Endothelial cell of umbilical vein (primary cell): ENCODE data around the gene KANSL1L. TPM values are rescaled to one million over a fixed set of nuclear protein-coding genes. Genes with fewer than 3 reads are reported as not detected.
"Not testable (repeated sequence)": the region's sequence is repeated elsewhere in the genome, so short reads cannot be mapped to it uniquely, and the experiment has no call there.

Experiments
- BruUV-seq: library from RNA; stranded (reverse); fragments of 400-500 nt; replicated peaks from 2 replicates; lab custom pipeline; 2021; lab: Mats Ljungman, UMichigan
- CTCF ChIA-PET: fragments of 300-600, 350-600 bp; sonication (Branson Sonifier 250); formaldehyde crosslinking; loops from one replicate; lab custom pipeline; 2021; ENCODE audit warnings: antibody characterized with exemption, inconsistent platforms; lab: Charles Lee
- POLR2A ChIA-PET: fragments of 300-600, 350-600 bp; sonication (Branson Sonifier 250); formaldehyde crosslinking; loops from one replicate; lab custom pipeline; 2021; ENCODE audit warnings: antibody characterized with exemption, inconsistent platforms; lab: Charles Lee
- DNase-seq: peaks from one replicate; pipeline ENCODE4 v3.0.0-alpha.2; 2011; ENCODE audit warnings: low read depth, low spot score
- FAIRE-seq: peaks from 2 replicates; lab custom pipeline; 2011; peaks lifted over from hg19 to GRCh38; lab: Jason Lieb, UNC
- H2AFZ ChIP-seq: 2 replicates; pipeline ENCODE4 v1.6.0; 2012; ENCODE audit warnings: low read depth, low read length, control low read depth, inconsistent platforms
- H3K27ac ChIP-seq: 2 replicates; pipeline ENCODE4 v1.5.1; 2011; ENCODE audit warnings: low read depth, mild to moderate bottlenecking, control low read depth, low read length, moderate library complexity; ENCODE audit not compliant: insufficient read depth
- H3K27me3 ChIP-seq, 2 experiments: 2 replicates each; pipeline versions ENCODE4 v1.6.0 to v1.6.1; 2011; ENCODE audit warnings: low read length in 2 of 2, mixed read lengths in 1 of 2; ENCODE audit not compliant: control insufficient read depth in 2 of 2, insufficient read depth in 2 of 2
- H3K36me3 ChIP-seq, 2 experiments: 2 replicates in 1 of 2; 3 replicates in 1 of 2; pipeline ENCODE4 v1.5.1; 2011; ENCODE audit warnings: low read length in 2 of 2, mild to moderate bottlenecking in 1 of 2, moderate library complexity in 1 of 2; ENCODE audit not compliant: control insufficient read depth in 2 of 2, insufficient read depth in 2 of 2; ENCODE audit errors: extremely low read depth in 1 of 2
- H3K4me1 ChIP-seq: 3 replicates; pipeline ENCODE4 v1.5.1; 2011; ENCODE audit warnings: mild to moderate bottlenecking, low read length; ENCODE audit not compliant: control insufficient read depth, insufficient read depth; ENCODE audit errors: extremely low read depth
- H3K4me2 ChIP-seq: 2 replicates; pipeline ENCODE4 v1.6.1; 2011; ENCODE audit warnings: low read length, control low read depth, mixed read lengths; ENCODE audit not compliant: insufficient read depth
- H3K4me3 ChIP-seq, 3 experiments: fragments of 200-600 bp in 1 of 3; sonication (generic), shearing (Covaris generic) in 1 of 3; replicated peaks in 1 of 3; 2 replicates each; pipeline ENCODE4 v1.5.1; 2011 to 2016; ENCODE audit warnings: control low read depth in 3 of 3, low read length in 3 of 3, mild to moderate bottlenecking in 2 of 3, inconsistent platforms in 1 of 3, low read depth in 1 of 3, moderate library complexity in 1 of 3; ENCODE audit not compliant: insufficient read depth in 1 of 3
- H3K79me2 ChIP-seq: 2 replicates; pipeline ENCODE4 v1.6.0; 2012; ENCODE audit warnings: low read length, inconsistent platforms; ENCODE audit not compliant: control insufficient read depth, insufficient read depth
- H3K9ac ChIP-seq: replicated peaks from 2 replicates; pipeline ENCODE3; 2011; ENCODE audit warnings: low read length, control low read depth; ENCODE audit not compliant: insufficient read depth; ENCODE audit errors: extremely low read depth
- H3K9me1 ChIP-seq: replicated peaks from 3 replicates; pipeline ENCODE4 v1.6.0; 2011; ENCODE audit warnings: mild to moderate bottlenecking, low read length; ENCODE audit not compliant: control insufficient read depth, insufficient read depth; ENCODE audit errors: extremely low read depth
- H3K9me3 ChIP-seq: replicated peaks from 2 replicates; pipeline ENCODE4 v1.5.1; 2012; ENCODE audit warnings: low read length, inconsistent platforms; ENCODE audit not compliant: control insufficient read depth, insufficient read depth
- H4K20me1 ChIP-seq: replicated peaks from 2 replicates; pipeline ENCODE3; 2011; ENCODE audit warnings: mild to moderate bottlenecking, low read length; ENCODE audit not compliant: control insufficient read depth, insufficient read depth; ENCODE audit errors: extremely low read depth
- CTCF ChIP-seq, 2 donors: IDR thresholded peaks; 1 replicate in 1 of 2; 2 replicates in 1 of 2; pipeline ENCODE4 v1.5.1; 2011; ENCODE audit warnings: low read length in 2 of 2, mild to moderate bottlenecking in 2 of 2, moderate library complexity in 2 of 2, control low read depth in 1 of 2, inconsistent platforms in 1 of 2, low read depth in 1 of 2; ENCODE audit not compliant: insufficient read depth in 1 of 2; ENCODE audit errors: extremely low read depth in 1 of 2
- EZH2 ChIP-seq: IDR thresholded peaks from 2 replicates; pipeline ENCODE4 v1.6.1; 2012; ENCODE audit warnings: borderline replicate concordance, low read depth, mild to moderate bottlenecking, moderate library complexity, low read length, inconsistent platforms; ENCODE audit not compliant: severe bottlenecking
- FOS ChIP-seq: IDR thresholded peaks from 2 replicates; pipeline ENCODE4 v1.6.1; 2011; ENCODE audit warnings: mild to moderate bottlenecking, low read length, moderate library complexity, borderline replicate concordance; ENCODE audit not compliant: insufficient read depth
- dilution Hi-C: fragments of 300-500 bp; cut with MboI; formaldehyde crosslinking; loops from one replicate; pipeline ENCODE4 v1.15.0; 2019; ENCODE audit warnings: low sequenced_read_pairs; ENCODE audit not compliant: extremely low pct_ligation_motif_present
- intact Hi-C: fragments of 100-400 bp; cut with micrococcal nuclease; formaldehyde crosslinking; loops from one replicate; pipeline ENCODE4 v1.10.0; 2022
- polyA plus RNA-seq, 4 experiments: library from polyadenylated mRNA; depleted of rRNA in 3 of 4; stranded (reverse) in 3 of 4; unstranded in 1 of 4; fragments of >200 nt; gene quantifications; 2 replicates each; pipeline versions ENCODE4 v1.2.1 to v1.2.3, GENCODE V29; 2011 to 2012; ENCODE audit warnings: missing spikeins in 1 of 4
- total RNA-seq: library from RNA; stranded (reverse); gene quantifications from 2 replicates; pipeline ENCODE4 v1.2.3, GENCODE V29; 2021

KANSL1L gene
- total and polyA plus RNA-seq, 2 donors (not counting 3 experiments of a cell fraction or from before 2014, with no cell fraction given), result 4.3 to 14.0 TPM

- Histone ChIP-seq H3K4me2 (no peak overlapping the region), H3K27me3 (peaks cover 8 to 21% of the 10 kb centered on the region in 2 experiments), H3K9ac (no peak overlapping the region), H3K9me1 (no peaks in the 10 kb centered on the region), H4K20me1 (no peaks in the 10 kb centered on the region), H3K4me1 (no peaks in the 10 kb centered on the region), H3K36me3 (no peaks in the 10 kb centered on the region), H3K9me3 (no peaks in the 10 kb centered on the region), H2AFZ (no peak overlapping the region), H3K4me3 (no peak overlapping the region), H3K79me2 (no peaks in the 10 kb centered on the region), H3K27ac (no peak overlapping the region)
- no TSS peak for BruUV-seq
- dilution Hi-C loops, result no loop called here
- ChIA-PET CTCF (interaction anchor here (1.2 to 1.3 kb wide), 2 partner anchors 11 to 17 kb away, joined by 3 read pairs; no protein-coding TSS in a partner anchor), POLR2A (no interaction called here)
- no peak for TF ChIP-seq FOS
- TF ChIP-seq CTCF (IDR thresholded peaks at IDR 0.05; ENCODE audit: extremely low read depth in 1 of 2, insufficient read depth in 1 of 2, low read depth in 1 of 2, low read length in 2 of 2), result no peak
- no peak for TF ChIP-seq EZH2
- DNase-seq (no peak), FAIRE-seq (no peak)
- intact Hi-C loops, result loop anchor here (10.0 kb wide), 3 partner anchors 653 to 813 kb away; no protein-coding TSS in a partner anchor
Observed at GRCh38 chr2:210177769-210178168, 6.6 kb upstream of the KANSL1L start.

GRCh38 chr2:210177115-210177514 lies 5.9 kb upstream of the KANSL1L start:
- H3K9me1 ChIP-seq, dilution Hi-C loops, H4K20me1 ChIP-seq, H3K9me3 ChIP-seq, DNase-seq, H3K4me3 ChIP-seq, FAIRE-seq, H3K4me1 ChIP-seq, H3K9ac ChIP-seq, H3K27ac ChIP-seq, POLR2A ChIA-PET, H3K36me3 ChIP-seq, H3K4me2 ChIP-seq, BruUV-seq, H3K79me2 ChIP-seq, H2AFZ ChIP-seq: not testable (repeated sequence)
- intact Hi-C loops, result loop anchor here (10.0 kb wide), 3 partner anchors 652 to 812 kb away; no protein-coding TSS in a partner anchor
- peak; percentile 5 for TF ChIP-seq EZH2
- H3K27me3 ChIP-seq, result peaks cover 8 to 21% of the 10 kb centered on the region in 2 experiments
- CTCF ChIA-PET, result interaction anchor here (1.2 to 1.3 kb wide), 2 partner anchors 11 to 18 kb away, joined by 3 read pairs; no protein-coding TSS in a partner anchor
